SU-DHL-6 (cell line): ENCODE data around the gene CD274.

Experiments used
- CTCF ChIP-seq: fragments of 200-600 bp; sonication (generic); IDR thresholded peaks from one replicate; pipeline ENCODE4 v1.5.1; 2017; ENCODE audit warnings: antibody characterized with exemption, mild to moderate bottlenecking, low read length, moderate library complexity; ENCODE audit not compliant: insufficient read depth, poor library complexity, severe bottlenecking
- EZH2phosphoT487 ChIP-seq: fragments of 200-600 bp; sonication (generic), shearing (Covaris generic); conservative IDR thresholded peaks from 2 replicates; pipeline ENCODE4 v1.6.1; 2018; ENCODE audit warnings: mild to moderate bottlenecking, antibody characterized with exemption, low read length, moderate library complexity, mixed read lengths

GRCh38 chr9:5449521-5450358, 602 bp upstream of the CD274 start:
- TF ChIP-seq CTCF = no peak
- TF ChIP-seq EZH2phosphoT487 = no peak
